Measurements from ENCODE around the gene ARL6. TPM values are rescaled to one million over a fixed set of nuclear protein-coding genes. Genes with fewer than 3 reads are reported as not detected.

ARL6 gene
- total RNA-seq, 1 donor from 2014 or later = 8.5 TPM

- no peaks in the 10 kb centered on the region for H3K9me3 Mint-ChIP-seq (ENCODE audit: unreplicated experiment)
- TF ChIP-seq, protein P1, sequence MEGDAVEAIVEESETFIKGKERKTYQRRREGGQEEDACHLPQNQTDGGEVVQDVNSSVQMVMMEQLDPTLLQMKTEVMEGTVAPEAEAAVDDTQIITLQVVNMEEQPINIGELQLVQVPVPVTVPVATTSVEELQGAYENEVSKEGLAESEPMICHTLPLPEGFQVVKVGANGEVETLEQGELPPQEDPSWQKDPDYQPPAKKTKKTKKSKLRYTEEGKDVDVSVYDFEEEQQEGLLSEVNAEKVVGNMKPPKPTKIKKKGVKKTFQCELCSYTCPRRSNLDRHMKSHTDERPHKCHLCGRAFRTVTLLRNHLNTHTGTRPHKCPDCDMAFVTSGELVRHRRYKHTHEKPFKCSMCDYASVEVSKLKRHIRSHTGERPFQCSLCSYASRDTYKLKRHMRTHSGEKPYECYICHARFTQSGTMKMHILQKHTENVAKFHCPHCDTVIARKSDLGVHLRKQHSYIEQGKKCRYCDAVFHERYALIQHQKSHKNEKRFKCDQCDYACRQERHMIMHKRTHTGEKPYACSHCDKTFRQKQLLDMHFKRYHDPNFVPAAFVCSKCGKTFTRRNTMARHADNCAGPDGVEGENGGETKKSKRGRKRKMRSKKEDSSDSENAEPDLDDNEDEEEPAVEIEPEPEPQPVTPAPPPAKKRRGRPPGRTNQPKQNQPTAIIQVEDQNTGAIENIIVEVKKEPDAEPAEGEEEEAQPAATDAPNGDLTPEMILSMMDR (IDR thresholded peaks at IDR 0.05; ENCODE audit: unreplicated experiment) = no peak
- peak overlapping the region; percentile 25 for H3K27ac Mint-ChIP-seq (ENCODE audit: unreplicated experiment)
- H3K4me1 Mint-ChIP-seq (ENCODE audit: unreplicated experiment) = peaks cover 26% of the 10 kb centered on the region
- H3K4me3 Mint-ChIP-seq (ENCODE audit: unreplicated experiment) = no peak overlapping the region
- DNase-seq (ENCODE audit: low spot score) = no peak
- H3K36me3 Mint-ChIP-seq (ENCODE audit: low read depth, unreplicated experiment) = no peaks in the 10 kb centered on the region
- H3K27me3 Mint-ChIP-seq (ENCODE audit: unreplicated experiment) = no peaks in the 10 kb centered on the region
These were observed 27.6 kb upstream of the ARL6 start for GRCh38 chr3:97736928-97737327.

- Mint-ChIP-seq H3K4me1 (ENCODE audit: unreplicated experiment) (peaks cover 26% of the 10 kb centered on the region), H3K4me3 (ENCODE audit: unreplicated experiment) (no peak overlapping the region), H3K27ac (ENCODE audit: unreplicated experiment) (no peak overlapping the region), H3K9me3 (ENCODE audit: unreplicated experiment) (no peaks in the 10 kb centered on the region), H3K27me3 (ENCODE audit: unreplicated experiment) (no peaks in the 10 kb centered on the region), H3K36me3 (ENCODE audit: low read depth, unreplicated experiment) (no peaks in the 10 kb centered on the region)
- DNase-seq (ENCODE audit: low spot score) = no peak
- TF ChIP-seq, protein P1 (IDR thresholded peaks at IDR 0.05; ENCODE audit: unreplicated experiment) = no peak
These were observed 25.8 kb upstream of the ARL6 start for GRCh38 chr3:97738761-97739160.

DNA sequence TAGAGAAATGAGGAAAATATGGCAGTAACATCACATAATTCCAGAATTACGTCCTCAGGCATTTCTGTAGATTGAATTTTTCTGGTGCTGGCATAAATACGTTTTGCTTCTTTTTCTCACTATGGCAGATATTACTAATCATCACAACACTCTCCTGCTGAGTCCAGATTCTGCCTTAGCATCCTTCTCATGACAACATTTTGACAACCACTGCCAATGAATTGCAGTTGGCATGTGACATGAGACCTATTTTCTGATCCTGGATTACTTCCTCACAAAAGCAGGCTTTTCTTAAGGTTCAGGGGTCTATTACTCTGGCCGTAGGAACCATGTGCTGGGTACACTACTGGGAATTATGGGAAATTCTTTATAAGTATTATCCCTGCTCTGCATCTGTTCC is 22.5 kb upstream of the ARL6 start:
- H3K9me3 Mint-ChIP-seq (ENCODE audit: unreplicated experiment) = no peaks in the 10 kb centered on the region
- no peak overlapping the region for H3K27ac Mint-ChIP-seq (ENCODE audit: unreplicated experiment)
- H3K4me3 Mint-ChIP-seq (ENCODE audit: unreplicated experiment) = no peak overlapping the region
- peaks cover 24% of the 10 kb centered on the region for H3K4me1 Mint-ChIP-seq (ENCODE audit: unreplicated experiment)
- H3K36me3 Mint-ChIP-seq (ENCODE audit: low read depth, unreplicated experiment) = no peaks in the 10 kb centered on the region
- no peak for DNase-seq (ENCODE audit: low spot score)
- TF ChIP-seq, protein P1 (IDR thresholded peaks at IDR 0.05; ENCODE audit: unreplicated experiment) = no peak
- H3K27me3 Mint-ChIP-seq (ENCODE audit: unreplicated experiment) = no peaks in the 10 kb centered on the region

GRCh38 chr3:97744289-97744688 is 20.3 kb upstream of the ARL6 start:
- Mint-ChIP-seq H3K27ac (ENCODE audit: unreplicated experiment) (no peak overlapping the region), H3K9me3 (ENCODE audit: unreplicated experiment) (no peaks in the 10 kb centered on the region), H3K36me3 (ENCODE audit: low read depth, unreplicated experiment) (no peaks in the 10 kb centered on the region), H3K4me1 (ENCODE audit: unreplicated experiment) (peaks cover 13% of the 10 kb centered on the region), H3K27me3 (ENCODE audit: unreplicated experiment) (no peaks in the 10 kb centered on the region), H3K4me3 (ENCODE audit: unreplicated experiment) (no peak overlapping the region)
- TF ChIP-seq, protein P1 (IDR thresholded peaks at IDR 0.05; ENCODE audit: unreplicated experiment) = no peak
- no peak for DNase-seq (ENCODE audit: low spot score)

DNA sequence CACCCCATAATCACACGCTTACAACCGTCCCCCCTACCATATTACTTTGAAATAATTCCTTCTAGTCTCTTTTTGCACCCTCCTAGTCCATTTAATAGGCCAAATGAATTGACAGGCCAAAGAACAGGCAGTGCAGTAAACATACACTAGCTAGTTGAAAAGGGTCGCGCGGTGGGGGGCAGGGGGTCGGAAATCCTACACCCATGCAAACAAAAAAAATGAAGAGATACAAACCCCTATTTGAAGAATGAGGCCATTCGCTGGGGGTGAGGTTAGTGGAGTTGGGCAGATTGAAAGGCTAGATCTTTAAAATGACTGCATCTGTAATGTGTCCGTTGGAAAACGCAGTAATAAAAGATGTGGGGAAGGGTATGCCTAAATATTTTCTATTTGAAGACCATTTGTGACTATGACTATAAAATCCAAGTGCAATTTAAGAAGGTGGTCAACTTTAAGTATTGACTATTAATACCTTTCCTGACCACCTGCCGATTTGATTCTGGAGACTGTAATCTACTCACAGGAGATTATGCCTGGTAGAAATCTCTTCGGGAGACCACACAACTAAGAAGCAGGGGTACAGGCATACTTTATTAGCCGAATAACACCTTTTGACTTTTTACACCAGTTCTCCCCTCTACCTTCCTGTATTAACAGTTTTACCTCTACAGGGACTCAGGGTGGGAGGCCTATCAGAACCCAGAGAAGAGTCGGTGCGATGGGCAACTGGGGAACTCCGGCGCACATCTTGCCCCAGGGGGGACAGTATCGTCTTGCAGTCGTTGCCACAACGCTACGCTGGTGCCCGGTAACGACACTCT is 762 bp upstream of the ARL6 start:
- TF ChIP-seq, protein P1 (IDR thresholded peaks at IDR 0.05; ENCODE audit: unreplicated experiment) = no peak
- Mint-ChIP-seq H3K4me1 (ENCODE audit: unreplicated experiment) (peaks cover 25% of the 10 kb centered on the region), H3K36me3 (ENCODE audit: low read depth, unreplicated experiment) (no peaks in the 10 kb centered on the region), H3K9me3 (ENCODE audit: unreplicated experiment) (no peaks in the 10 kb centered on the region), H3K4me3 (ENCODE audit: unreplicated experiment) (peak overlapping the region; percentile 95), H3K27ac (ENCODE audit: unreplicated experiment) (peak overlapping the region; percentile 93), H3K27me3 (ENCODE audit: unreplicated experiment) (peaks cover 3% of the 10 kb centered on the region)
- no peak for DNase-seq (ENCODE audit: low spot score)

All from endothelial cell (in vitro differentiated cells).